Measurements from ENCODE around the gene HCN1.
"Not testable (repeated sequence)": the region's sequence is repeated elsewhere in the genome, so short reads cannot be mapped to it uniquely, and the experiment has no call there.

Gene HCN1

GRCh38 chr5:45414620-45415573 lies 281.3 kb downstream of the HCN1 start:
- no peak for DNase-seq

- DNase-seq, result no peak
These were observed 284.1 kb downstream of the HCN1 start for GRCh38 chr5:45411971-45412612.

GRCh38 chr5:45410304-45410995 lies 285.7 kb downstream of the HCN1 start:
- no peak for DNase-seq

GRCh38 chr5:45408067-45408466 lies 288.1 kb downstream of the HCN1 start:
- no peak for DNase-seq

- DNase-seq, result no peak
These were observed 293.2 kb downstream of the HCN1 start for GRCh38 chr5:45402804-45403455.

GRCh38 chr5:45399041-45399440 lies 297.1 kb downstream of the HCN1 start:
- no peak for DNase-seq

- no peak for DNase-seq
These were observed 310.7 kb downstream of the HCN1 start for GRCh38 chr5:45385321-45386058.

GRCh38 chr5:45383985-45384384 lies 312.2 kb downstream of the HCN1 start:
- no peak for DNase-seq

GRCh38 chr5:45382583-45382982 lies 313.6 kb downstream of the HCN1 start:
- no peak for DNase-seq

- no peak for DNase-seq
These were observed 319.8 kb downstream of the HCN1 start for GRCh38 chr5:45376417-45376816.

GRCh38 chr5:45372629-45373028 lies 323.6 kb downstream of the HCN1 start:
- no peak for DNase-seq

- DNase-seq, result not testable (repeated sequence)
These were observed 324.8 kb downstream of the HCN1 start for GRCh38 chr5:45371423-45371822.

- DNase-seq, result no peak
These were observed 340.8 kb downstream of the HCN1 start for GRCh38 chr5:45355189-45355992.

- DNase-seq, result no peak
These were observed 359.7 kb downstream of the HCN1 start for GRCh38 chr5:45336464-45336863.

GRCh38 chr5:45335978-45336377 lies 360.2 kb downstream of the HCN1 start:
- no peak for DNase-seq

- DNase-seq, result no peak
These were observed 360.8 kb downstream of the HCN1 start for GRCh38 chr5:45335346-45335745.

- no peak for DNase-seq
These were observed 361.2 kb downstream of the HCN1 start for GRCh38 chr5:45334939-45335338.

- DNase-seq, result not testable (repeated sequence)
These were observed 383.6 kb downstream of the HCN1 start for GRCh38 chr5:45312627-45313026.

- no peak for DNase-seq
These were observed 400.9 kb downstream of the HCN1 start for GRCh38 chr5:45295231-45295630.

- no peak for DNase-seq
These were observed 407.4 kb downstream of the HCN1 start for GRCh38 chr5:45288746-45289145.

GRCh38 chr5:45284436-45284835 lies 411.7 kb downstream of the HCN1 start:
- no peak for DNase-seq

Data from NCI-H2029 treated with DMSO at 0.1 percent for 48 hours (cell line).